GM06990 (cell line): ENCODE data around the gene AFG1L.

Experiments used
- DNase-seq: peaks from one replicate; pipeline ENCODE4 v3.0.0-alpha.2; 2011; ENCODE audit not compliant: insufficient read length; ENCODE audit errors: extremely low read depth
- H3K27me3 ChIP-seq: replicated peaks from 2 replicates; pipeline ENCODE4 v1.6.0; 2011; ENCODE audit warnings: low read length; ENCODE audit not compliant: control insufficient read depth, insufficient read depth
- H3K36me3 ChIP-seq: 2 replicates; pipeline ENCODE4 v1.5.1; 2011; ENCODE audit warnings: low read length; ENCODE audit not compliant: control insufficient read depth, insufficient read depth
- H3K4me3 ChIP-seq: replicated peaks from 2 replicates; pipeline ENCODE4 v1.5.1; 2011; ENCODE audit warnings: low read depth, mild to moderate bottlenecking, control low read depth, low read length
- CTCF ChIP-seq: IDR thresholded peaks from 2 replicates; pipeline ENCODE4 v1.5.1; 2011; ENCODE audit warnings: low read length, control low read depth, mild to moderate bottlenecking, inconsistent platforms; ENCODE audit not compliant: insufficient read depth, poor library complexity, severe bottlenecking

The AFG1L gene

GRCh38 chr6:108454356-108454755 is 159.5 kb downstream of the AFG1L start:
- H3K36me3 ChIP-seq: no peaks in the 10 kb centered on the region
- H3K4me3 ChIP-seq: no peak overlapping the region
- TF ChIP-seq CTCF: no peak
- H3K27me3 ChIP-seq: no peaks in the 10 kb centered on the region
- DNase-seq: no peak

GRCh38 chr6:108455688-108456087 is 160.8 kb downstream of the AFG1L start:
- H3K27me3 ChIP-seq: no peaks in the 10 kb centered on the region
- H3K4me3 ChIP-seq: no peak overlapping the region
- no peaks in the 10 kb centered on the region for H3K36me3 ChIP-seq
- DNase-seq: no peak
- no peak for TF ChIP-seq CTCF

- Histone ChIP-seq H3K4me3 (no peak overlapping the region), H3K36me3 (no peaks in the 10 kb centered on the region), H3K27me3 (no peaks in the 10 kb centered on the region)
- no peak for DNase-seq
- no peak for TF ChIP-seq CTCF
Measured at GRCh38 chr6:108463784-108464183, 168.9 kb downstream of the AFG1L start.

- no peak for DNase-seq
- no peaks in the 10 kb centered on the region for H3K27me3 ChIP-seq
- no peak for TF ChIP-seq CTCF
Measured at GRCh38 chr6:108464418-108465097, 169.7 kb downstream of the AFG1L start.

GRCh38 chr6:108465098-108465495 is 170.2 kb downstream of the AFG1L start:
- no peak for TF ChIP-seq CTCF
- DNase-seq: no peak
- no peaks in the 10 kb centered on the region for H3K36me3 ChIP-seq
- H3K27me3 ChIP-seq: no peaks in the 10 kb centered on the region
- no peak overlapping the region for H3K4me3 ChIP-seq

More at GRCh38 chr6:108464418-108465097, 169.7 kb downstream of the AFG1L start:
- H3K4me3 ChIP-seq: no peak overlapping the region
- H3K36me3 ChIP-seq: no peaks in the 10 kb centered on the region

- TF ChIP-seq CTCF: no peak
- H3K36me3 ChIP-seq: no peaks in the 10 kb centered on the region
- no peaks in the 10 kb centered on the region for H3K27me3 ChIP-seq
- DNase-seq: no peak
- no peak overlapping the region for H3K4me3 ChIP-seq
Measured at GRCh38 chr6:108468346-108468745, 173.5 kb downstream of the AFG1L start.
